ENCODE data around the gene ELFN2.

ELFN2 gene

DNA sequence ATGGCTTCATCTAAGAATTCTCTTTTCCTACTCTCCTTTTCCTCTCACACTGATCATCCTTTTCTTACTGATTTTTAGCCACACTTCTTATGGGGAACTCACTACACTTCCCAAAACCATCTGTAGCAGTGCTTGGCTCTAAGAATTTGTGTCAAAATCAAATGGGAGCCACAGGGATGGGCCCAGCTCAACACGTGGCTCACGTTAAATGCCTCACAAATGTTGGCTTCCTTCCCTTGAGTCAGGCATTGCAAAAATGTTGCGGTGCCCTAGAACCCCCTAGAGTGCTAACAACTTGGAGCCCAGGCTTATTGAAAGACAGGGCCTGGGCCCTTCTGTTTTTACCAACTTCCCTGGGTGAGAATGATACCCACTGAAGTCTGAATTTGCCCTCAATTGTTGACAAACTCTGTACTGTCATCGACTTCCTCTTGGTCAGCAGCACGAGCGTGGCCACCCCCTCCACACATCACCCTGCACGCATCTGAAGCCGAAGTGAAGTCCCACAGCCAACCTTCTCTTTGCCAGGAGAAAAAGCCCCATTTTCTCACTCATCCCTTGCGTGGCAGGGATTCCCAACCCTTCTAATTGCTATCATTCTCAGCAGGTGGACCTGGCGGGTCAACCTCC lies 69.7 kb downstream of the ELFN2 start:
- no peak for DNase-seq (ENCODE audit: low read depth in 2 of 2)

DNA sequence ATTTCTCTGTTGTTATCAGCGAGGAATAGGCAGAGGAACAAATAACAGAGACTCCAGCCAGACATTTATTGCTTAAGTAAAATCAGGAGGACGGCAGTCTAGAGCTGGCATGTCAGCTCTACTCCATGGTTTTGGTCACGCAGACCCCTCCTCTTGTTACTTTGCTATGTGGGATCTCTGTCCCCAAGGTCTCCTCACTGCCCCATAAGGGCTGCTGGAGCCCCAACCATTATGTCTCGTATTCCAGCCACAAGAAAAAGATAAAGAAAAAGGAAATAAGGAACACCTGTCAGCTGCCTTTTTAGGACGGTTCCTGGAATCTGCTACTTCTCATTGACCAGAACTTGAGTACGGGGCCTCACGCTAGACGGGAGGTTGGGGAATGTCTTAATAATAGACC lies 70.4 kb downstream of the ELFN2 start:
- no peak for DNase-seq (ENCODE audit: low read depth in 2 of 2)

DNA sequence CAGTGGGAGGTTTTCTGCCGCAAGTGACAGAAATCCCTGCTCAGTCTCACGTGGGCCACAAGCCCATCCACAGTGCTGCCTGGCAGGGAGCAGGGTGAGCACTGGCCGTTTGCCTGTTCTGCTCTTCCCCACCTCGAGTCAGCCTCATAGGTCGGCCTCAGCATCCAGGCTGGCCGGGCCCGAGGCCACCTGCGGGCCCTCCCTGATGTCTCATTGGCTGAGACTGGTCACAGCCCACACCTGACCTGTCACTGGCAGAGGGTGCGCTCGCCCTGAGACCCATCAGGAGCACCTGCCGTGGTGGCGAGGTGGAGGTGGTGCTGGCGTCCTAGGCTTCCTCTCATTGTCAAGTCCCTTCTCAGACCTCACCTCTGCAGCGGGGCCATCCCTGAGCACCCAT lies 72.1 kb downstream of the ELFN2 start:
- DNase-seq (ENCODE audit: low read depth in 2 of 2): no peak

DNA sequence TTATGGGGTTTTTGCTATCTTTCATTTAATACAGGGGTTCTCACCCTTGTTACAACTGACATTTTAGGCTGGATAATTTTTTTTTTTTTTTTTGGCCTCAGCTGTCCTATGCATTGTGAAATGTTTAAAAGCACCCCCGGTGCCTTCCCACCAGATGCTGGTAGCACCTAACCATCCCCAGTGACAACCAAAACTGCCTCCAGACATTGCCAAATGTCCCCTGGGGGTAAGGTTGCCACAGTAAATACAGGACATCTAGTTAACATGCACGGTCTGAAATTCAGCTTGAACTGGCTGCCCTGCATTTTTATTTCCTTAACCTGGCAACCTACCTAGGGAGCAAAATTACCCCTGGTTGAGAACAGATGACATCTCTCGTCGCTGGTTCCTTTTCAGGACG lies 72.6 kb downstream of the ELFN2 start:
- DNase-seq (ENCODE audit: low read depth in 2 of 2): no peak

DNA sequence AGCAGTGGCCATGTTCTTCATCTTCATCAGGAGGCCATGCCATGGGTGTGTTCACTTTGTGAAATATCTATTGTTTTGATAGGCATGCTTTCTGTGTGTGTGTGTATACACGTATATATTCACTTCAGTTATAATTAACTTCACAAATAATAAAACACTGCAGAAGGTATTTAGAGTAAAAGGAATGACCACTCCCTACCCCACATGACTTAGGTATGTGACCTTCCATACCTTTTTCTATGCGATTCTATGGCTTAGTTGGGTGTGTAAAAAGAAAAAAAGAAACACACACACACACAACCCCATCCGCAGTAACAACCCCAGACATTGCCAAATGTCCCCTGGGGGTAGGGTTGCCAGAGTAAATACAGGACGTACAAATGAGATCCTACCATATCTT lies 73.0 kb downstream of the ELFN2 start:
- DNase-seq (ENCODE audit: low read depth in 2 of 2): no peak

DNA sequence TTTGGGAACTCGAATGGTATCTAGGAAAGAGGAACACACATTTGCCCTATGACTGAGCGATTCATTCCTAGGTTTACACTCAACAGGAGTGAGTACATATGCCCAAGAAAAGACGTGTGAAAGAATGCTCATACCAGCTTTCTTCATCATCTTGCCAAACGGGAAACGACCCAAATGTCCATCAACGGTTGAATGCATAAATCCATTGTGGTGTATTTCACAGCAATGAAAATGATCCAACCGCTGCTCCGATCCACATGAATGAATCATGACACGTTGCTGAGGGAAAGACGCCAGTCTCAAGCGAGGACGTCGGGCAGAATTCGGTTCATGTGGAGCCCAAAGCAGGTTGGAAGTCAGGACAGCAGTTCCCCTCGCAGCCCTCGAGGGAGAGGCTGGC lies 73.4 kb downstream of the ELFN2 start:
- DNase-seq (ENCODE audit: low read depth in 2 of 2): no peak

DNA sequence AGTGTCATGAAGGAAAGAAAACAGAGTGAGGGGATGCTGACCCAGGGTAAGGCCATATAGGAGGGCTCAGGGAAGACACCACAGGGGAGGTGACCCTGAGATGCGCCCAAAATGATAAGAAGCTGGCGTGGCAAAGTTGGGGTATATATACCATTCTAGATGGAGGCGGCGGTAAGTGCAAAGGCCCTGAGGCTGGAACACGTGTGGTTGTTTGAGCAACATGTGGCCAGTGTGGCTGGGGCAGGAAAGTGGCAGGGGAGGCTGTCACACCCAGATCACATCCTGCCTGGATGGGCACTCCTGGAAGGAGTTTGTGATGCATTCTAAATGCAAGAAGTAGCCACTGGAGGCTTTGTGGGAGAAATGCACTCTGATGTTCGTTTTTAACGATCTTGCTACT lies 74.8 kb downstream of the ELFN2 start:
- DNase-seq (ENCODE audit: low read depth in 2 of 2): no peak

DNA sequence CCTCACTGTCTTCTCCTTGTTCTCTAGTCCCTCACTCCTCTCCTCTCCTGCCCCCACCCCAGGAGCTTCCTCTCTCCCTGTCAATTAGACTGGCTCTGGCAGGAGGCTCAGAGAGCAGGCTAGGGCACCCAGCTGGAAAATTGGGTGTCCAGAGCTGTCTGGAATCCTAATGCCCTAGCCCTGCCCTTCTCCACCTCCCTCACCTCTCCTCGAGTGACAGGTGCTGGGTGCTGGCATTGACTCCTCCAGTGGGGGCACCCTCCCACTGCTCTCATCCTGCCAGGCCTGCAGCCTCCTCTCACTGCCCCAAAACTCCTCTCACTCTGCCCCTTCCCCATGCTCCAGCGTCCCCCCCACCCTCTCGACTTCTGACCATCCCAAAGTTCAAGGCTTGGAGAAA lies 76.0 kb downstream of the ELFN2 start:
- no peak for DNase-seq (ENCODE audit: low read depth in 2 of 2)

DNA sequence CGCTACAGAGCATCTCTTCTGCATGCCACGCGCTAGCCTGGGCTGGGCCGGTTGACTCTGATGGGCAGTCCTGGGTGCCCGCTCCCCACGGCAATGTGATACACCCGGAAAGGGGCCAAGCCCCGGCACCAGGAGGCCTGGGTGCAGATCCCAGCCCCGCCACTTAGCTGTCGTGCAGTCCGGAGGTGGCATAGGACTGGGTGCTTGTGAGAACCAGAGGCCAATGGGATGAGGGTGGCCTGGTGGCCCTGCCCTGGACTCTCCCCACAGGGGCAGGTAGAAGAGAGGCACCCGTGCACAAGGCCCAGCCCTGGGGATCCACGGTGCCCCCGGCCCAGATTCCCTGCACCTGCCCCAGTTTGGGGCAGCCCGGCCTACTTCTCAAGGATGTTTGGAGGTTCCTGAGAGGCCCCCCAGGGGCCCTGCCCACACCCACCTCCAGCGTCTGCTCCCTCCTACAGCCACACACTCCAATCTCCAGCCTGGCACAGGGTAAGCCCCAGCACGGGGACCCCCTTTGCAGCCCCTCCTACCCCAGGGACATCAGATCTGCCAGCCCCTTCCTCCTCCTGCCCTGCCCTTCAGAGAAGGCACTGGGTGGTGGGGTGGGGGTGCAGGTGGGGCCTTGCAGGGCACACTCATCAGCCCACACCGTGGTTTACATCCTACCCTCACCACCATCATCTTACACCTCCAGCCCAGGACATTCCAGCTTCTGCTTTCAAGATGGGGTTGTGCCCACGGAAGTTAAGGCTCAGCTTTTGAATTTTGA lies 78.0 kb downstream of the ELFN2 start:
- DNase-seq (ENCODE audit: low read depth in 2 of 2): no peak

DNA sequence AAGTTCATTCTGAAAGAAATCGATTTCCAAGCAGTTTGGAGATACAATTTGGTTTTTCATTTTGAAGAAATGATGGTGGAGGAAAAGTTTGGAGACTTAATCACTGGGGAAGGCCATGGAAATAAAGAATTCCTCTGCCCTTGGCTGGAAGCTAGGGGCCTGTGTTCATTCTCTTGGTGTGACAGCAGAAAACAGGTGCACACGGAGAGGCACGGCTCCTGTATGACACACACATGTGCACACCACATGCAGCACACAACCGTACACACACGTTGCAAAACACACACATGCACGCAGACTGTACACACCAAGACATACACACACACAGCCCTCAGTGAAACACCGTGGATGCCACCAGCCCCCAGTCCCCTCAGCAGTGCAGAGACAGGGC lies 80.8 kb downstream of the ELFN2 start:
- DNase-seq (ENCODE audit: low read depth in 2 of 2): no peak

DNA sequence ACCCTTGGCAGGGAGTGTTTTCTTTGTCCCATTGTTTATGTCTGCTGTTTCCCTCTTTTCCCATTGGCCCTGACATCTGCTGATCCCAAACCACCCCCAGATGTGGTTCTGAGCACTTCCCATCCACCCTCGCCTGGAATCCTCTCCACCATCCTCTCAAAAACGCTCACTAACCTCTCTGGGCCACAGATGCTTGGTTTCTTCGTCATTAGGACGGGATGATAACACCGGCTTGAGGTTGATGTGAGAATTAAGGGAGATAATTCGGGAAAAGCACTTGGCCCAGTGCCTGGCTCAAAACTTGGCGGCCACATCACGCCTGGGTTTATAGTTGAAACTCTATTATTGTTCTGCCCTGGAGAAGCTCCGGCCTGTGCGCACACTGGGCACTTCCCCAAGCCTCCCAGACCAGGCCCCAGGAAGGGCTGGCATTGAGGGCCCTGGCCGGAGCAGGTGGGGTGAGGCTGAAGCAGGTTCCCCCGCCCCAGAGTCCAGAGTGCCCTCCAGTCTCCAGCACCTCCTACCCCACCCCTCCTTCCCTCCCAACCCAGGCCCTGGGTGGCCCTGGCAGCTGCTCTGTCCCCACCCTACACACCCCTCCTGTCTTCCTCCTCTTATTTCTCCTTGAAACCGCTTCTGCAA lies 81.3 kb downstream of the ELFN2 start:
- no peak for DNase-seq (ENCODE audit: low read depth in 2 of 2)

DNA sequence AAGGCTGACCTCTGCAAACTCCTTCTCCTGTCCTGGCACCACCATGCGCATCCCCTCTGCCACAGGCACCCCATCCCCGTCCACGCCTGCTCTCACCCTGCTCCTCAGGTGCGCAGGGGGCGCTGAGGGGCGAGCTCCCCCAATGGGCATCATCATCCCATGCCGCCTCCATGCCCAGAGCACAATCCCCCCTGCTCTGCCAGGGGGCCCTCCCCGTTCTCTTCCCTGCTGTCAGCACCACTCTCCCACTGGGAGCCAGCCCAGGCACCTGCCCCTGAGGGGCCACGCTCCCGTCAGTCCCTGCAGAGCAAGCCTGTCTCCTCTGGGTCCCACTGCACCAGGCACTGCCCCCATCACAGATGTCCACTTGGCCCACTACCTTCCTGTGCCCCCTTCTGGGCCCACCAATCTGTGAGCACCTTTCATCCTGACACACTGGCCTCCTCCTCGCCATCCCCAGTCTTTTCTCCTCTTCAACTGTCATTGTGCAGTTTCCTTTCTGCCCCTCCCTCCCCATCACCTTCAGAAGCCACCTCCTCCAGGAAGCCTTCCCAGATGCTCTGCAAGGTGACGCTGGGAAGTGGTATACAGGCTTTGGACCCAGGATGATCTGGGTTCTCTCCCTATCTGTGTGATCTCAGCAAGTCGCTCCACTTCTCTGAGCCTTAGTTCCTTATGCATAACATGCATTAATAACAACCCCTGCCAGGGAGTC lies 82.4 kb downstream of the ELFN2 start:
- DNase-seq (ENCODE audit: low read depth in 2 of 2): no peak

DNA sequence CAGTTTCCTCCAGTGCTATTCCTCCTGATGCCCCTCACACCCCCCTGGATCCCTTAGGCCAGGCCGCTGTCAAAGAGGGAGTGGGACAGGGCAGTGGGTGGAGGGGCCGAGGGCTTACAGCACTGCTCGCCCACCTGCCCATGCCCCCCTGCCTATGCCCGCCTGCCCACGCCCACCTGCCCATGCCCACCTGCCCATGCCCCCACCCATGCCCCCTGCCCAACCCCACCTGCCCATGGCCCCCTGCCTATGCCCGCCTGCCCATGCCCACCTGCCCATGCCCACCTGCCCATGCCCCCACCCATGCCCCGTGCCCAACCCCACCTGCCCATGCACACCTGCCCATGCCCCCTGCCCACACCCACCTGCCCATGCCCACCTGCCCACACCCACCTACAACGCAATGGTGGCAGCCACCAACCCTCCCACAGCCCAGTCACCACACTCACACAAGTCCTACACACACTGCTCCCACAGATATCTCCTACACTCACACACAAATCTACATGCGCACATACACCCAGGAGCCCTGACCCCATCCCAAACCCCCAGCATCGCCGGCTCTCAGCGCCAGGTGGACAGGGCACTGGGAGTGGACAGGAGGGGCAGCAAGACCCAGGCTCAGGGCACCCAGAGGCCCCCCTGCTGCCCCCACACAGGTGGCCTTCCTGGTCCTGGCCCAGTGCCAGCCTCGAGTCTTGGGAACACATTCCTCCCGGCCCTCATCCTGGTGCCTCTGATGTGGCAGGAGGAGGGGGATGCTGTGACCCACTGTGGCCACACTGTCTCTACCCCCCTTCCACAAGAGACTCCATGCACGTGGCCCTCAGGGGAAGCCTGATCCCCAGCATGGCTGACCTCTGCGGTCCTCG lies 83.2 kb downstream of the ELFN2 start:
- DNase-seq (ENCODE audit: low read depth in 2 of 2): no peak

DNA sequence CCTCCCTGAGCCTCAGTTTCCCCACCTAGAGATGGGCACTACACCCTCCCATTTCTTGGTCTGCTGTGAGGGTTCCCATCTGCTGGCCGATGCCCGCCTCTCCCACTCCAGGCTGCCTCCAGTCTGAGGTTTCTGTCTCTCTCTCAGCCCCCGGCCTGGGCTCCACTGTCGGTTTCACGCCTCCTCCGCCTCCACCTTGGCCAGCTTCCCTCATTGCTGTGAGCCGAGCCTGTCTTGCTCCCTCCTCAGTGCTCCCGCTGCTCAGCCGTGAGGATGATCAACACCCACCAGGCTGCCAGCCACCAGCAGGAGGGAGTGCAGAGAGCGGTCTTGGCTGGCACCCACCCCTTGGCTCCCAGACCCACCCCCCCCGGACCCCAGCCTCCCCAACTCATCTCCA lies 83.9 kb downstream of the ELFN2 start:
- no peak for DNase-seq (ENCODE audit: low read depth in 2 of 2)

DNA sequence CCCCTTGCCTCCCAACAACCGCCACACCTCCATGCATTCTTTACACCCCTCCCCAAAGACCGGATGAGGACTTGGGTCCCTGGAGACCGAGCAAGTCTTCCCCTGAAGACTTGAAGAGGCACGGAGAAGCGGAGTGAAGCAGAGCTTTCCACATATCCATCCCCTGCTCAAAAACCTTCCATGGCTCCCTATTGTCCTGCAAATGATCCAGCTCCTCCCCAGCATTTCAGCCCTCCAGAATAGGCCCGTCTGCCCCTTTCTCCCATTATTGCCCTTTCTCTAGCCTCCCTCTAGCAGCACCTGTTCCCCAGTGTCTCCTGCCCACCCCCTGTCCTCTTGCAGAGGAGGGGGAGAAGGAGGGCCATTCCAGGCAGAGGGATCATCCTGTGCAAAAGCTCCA lies 85.2 kb downstream of the ELFN2 start:
- DNase-seq (ENCODE audit: low read depth in 2 of 2): no peak

DNA sequence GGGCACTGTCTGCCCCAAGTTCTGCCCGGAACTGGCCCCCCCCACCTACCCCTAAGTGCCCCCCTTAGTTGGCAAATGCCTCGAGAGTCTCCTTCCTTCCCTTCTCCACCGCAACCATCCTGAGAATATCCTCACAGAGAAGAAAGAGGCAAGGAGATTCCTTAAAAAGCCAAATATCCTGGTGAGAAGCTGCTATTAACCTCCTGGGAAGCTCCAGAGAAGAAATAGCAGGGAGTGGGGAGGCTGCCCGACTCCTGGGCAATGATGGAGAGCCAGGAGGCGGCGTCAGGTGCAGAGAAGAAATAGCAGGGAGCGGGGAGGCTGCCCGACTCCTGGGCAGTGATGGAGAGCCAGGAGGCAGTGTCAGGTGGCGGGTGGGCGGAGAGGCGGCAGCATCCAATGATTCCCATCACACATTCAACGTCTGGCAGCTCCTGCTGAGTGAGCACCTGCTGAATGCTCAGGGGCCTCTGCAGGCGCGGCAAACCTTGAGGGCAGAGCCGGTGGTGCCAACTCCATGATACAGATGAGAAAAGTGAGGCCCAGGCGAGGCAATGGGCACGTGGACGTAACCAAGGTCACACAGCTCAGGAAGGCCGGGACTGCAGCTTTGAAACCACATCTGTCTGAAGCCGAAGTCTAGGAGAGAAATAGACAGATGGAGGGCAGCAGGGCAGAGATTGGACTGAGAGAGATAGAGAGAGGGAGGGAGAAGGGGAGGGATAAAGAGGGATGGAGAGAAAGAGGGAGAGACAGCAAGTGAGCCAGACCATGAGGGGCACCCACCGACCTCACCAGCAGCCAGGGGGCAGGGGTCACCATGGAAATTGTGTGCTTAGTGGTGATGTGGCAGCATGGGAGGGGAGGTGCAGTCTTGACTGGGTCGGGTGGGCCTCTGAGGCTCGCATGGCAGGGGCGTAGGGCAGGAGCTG lies 86.7 kb downstream of the ELFN2 start:
- DNase-seq (ENCODE audit: low read depth in 2 of 2): no peak

DNA sequence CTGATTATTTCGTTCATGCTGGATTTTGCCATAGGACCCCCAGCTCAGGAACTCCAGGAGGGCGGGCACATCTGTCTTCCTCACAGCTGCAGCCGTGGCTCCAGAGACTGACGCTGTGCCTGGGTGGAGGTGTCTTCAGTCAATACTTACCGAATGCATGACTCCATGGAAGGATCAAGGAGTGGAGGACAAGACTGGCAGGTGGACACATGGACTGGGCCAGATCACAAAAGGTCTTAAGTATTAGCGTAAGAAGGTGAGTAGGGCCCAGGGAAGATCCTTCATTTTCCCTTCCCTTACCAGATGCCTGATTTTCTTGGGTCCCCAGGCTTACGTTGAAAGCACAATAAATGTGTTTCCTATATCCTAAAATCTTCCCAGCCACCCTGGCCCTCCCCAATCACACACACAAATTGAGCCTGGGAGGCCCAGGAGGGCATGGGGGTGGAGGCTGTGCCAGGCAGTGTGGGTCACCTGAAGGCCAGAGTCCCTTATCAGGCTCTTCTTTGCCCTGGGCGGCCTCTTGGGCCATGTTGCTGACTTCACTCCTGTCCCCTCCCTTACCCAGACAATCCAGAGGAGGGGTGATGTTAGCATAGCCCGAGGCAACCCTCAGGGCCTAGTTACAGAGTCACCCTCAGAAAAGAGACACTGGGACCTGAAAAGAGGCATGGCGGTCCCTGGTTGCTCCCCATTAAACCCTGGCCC lies 88.6 kb downstream of the ELFN2 start:
- DNase-seq (ENCODE audit: low read depth in 2 of 2): no peak

DNA sequence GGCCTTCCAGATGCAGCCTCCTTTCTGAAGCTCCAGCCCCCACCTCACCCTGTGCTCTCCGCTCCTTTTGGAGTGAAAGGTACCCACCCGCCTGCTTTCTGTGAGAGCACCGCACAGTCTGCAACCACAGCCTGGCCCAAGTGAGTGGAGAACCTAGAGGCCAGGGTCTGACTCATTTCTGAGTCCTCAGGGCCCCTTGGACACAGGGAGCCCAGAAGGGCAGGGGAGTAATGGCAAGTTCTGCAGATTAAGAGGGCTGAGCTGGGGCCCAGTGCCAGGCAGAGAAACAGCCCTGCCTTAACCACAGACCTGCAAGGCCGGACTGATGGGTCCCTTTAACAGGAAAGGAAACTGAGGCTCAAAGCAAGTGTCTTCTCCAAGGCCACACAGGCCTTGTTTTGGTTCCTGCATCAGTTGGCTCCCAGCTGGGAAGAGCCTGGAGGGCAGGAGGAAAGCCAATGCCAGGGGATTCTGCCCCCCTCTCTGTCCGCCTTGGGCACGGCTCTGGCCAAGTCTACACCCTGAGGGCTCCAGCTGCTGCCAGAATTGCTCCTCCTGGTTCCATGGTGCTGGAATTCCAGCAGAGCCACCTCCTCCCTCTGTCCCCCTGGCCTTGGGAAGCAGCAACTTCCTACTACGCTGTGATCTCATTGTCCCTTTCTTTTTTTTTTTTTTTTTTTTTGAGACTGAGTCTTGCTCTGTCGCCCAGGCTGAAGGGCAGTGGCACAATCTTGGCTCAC lies 89.9 kb downstream of the ELFN2 start:
- no peak for DNase-seq (ENCODE audit: low read depth in 2 of 2)

DNA sequence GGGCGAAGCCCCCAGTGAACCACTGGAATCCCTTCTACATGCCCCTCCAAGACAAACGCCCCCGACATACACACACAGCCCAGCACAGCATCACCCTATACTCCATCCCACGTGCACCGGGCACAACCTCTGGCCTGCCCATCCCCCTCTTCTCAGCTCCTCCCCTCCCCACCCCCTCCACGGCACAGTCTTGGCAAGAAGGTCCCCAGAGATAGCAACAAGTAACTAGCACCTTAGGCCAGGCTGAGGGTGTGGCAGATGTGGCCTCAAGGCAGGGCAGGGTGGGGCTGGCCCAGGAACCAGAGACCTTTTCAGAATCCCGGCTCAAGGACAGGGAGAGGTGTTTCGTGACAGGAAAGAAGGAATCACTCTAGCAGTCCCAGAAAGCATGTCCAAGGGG lies 90.7 kb downstream of the ELFN2 start:
- DNase-seq (ENCODE audit: low read depth in 2 of 2): no peak
